Measurements from ENCODE around the gene LENEP.

The LENEP gene

DNA sequence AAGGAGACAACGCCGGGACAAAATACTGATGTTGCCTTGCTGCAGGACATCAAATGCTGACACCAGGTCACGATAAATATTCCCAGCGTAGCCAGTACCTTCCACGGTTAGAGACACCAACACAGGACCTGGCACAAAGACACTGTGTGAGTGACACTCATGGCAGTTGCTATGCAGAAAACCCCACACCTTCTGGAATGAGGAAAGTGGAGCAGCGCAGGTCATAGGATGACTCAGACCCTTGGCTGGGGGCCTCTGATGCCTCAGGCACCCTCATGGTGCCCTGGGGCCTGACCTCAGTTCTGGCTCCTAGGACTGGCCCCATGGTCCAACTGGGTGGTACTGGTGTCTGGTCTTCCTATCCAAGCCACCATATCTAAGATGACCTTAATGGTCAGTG lies 33.2 kb downstream of the LENEP start:
- DNase-seq (ENCODE audit: low read depth in 2 of 2) = no peak

DNA sequence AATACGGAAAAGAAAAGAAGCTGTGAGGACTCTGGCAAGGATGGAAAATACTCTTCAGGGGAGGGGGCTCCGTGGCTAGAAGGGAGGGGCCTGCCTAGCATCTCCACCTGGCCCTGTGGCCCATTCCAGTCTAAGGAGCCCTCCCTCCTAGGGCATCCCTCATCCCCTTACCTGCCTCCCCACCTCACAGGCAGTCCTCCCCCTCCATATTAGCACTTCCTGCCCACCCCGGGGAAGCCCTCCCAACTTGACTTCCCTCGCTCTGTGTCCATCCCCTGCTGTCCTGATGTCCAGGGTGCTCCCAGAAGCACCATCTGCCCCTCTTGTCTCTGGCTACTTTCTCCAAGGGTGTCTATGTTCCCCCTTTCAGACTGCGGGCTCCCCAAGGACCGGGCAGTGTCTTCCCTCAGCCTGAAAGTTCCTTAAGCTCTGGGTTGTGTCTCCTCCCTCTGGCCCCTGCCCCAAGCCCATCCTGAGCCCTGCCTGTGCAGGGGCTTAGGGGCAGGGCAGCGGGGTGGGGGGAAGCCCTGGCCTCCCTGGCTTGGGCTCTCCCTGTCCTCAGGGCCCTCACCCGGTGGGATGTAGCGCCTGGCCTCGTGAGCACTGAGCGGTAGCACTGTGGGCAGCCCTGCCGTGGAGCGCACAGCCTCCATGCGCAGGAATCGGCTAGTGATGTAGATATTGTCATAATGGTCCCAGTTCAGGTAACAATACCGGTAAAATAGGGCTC lies 36.3 kb downstream of the LENEP start:
- no peak for DNase-seq (ENCODE audit: low read depth in 2 of 2)

DNA sequence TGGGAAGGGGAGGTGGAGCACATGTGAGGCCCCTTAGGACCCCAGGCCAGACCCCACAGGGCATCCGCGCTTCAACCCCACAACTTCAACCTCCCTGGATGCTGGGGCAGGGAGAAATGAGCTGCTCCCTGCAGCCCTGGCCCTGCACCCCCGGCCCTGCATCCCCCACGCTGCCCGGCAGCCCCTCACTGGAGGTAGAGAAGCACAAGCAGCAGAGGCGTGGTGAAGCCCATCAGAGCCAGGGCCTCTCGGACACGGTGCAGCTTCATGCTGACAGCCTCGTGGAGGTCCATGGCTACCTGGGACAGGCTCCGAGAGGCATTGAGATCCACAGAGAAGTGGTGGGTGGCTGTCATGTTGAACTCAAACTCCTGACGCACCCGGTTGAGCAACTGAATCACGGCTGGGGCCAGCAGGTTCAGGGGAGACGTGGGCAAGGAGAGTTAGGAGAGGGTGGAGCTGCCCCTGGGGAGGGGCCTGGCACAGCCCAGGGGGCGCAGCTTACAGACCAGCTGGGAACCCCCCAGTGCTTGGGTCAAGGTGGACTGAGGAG lies 36.9 kb downstream of the LENEP start:
- no peak for DNase-seq (ENCODE audit: low read depth in 2 of 2)

DNA sequence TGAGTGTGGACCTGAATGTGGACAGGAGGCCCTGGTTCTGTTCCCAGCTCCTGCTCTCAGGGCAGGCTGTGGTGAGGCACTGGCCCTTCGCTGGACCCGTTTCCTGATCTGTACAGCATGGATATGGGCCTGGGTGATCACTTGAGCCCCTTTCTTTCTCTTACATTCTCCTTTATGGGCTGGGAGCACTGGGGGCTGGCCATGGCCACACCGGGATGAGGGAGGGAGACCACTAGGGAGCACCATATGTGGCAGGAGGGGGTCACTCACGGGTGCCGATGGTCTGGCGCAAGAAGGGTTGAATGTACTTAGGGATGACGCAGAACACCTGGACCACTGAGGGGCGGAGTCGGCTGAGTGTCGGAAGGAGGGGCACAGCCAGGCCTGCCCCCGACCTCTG lies 37.5 kb downstream of the LENEP start:
- no peak for DNase-seq (ENCODE audit: low read depth in 2 of 2)

DNA sequence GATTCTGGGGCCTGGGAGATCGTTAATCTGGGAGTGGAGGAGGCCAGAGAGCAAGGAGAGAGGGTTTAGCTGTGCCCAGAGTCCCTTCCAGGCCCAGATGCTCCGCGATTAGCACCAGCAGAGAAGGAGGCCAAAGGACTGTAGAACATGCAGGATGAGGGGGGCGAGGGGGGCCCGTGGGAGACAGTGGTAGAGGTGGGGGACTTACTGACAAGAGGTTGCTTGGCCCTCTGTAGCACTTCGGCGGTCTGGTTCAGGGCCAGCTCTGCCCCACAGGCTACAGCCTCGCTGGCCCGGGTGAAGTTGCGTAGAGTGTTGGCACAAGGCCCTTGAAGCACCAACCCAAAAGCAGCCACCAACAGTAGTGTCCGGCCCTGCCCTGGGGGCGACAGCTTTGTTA lies 39.5 kb downstream of the LENEP start:
- DNase-seq (ENCODE audit: low read depth in 2 of 2) = no peak

DNA sequence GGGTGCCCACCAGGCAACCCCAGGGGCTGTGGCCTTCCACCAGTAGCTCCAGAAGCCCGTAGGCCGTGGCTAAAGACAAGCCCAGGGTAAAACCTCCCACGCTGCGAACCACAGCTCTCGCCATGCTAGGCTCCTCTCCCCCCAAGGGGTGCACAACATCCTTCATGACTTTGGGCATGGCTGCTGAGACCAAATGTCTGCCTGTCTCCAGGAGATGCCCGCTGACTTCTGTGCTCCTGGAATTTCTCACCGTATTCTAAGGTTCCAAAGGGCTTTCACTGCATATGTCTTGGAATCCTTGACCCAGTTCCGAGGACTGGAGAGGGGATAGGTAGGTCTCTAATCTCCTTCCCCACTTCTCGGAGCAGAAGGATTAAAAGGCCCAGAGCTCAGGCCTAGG lies 40.1 kb downstream of the LENEP start, which contains the start of the genes DCST1 and DCST2:
DCST1 (plus strand) TSS at position 301 of the 400 bp plus-strand sequence. CDS start 213 bp downstream, outside the sequence.
DCST2 (minus strand) TSS at position 258 of the 400 bp plus-strand sequence; CDS start at position 178, 80 bp downstream.
- DNase-seq (ENCODE audit: low read depth in 2 of 2) = no peak

DNA sequence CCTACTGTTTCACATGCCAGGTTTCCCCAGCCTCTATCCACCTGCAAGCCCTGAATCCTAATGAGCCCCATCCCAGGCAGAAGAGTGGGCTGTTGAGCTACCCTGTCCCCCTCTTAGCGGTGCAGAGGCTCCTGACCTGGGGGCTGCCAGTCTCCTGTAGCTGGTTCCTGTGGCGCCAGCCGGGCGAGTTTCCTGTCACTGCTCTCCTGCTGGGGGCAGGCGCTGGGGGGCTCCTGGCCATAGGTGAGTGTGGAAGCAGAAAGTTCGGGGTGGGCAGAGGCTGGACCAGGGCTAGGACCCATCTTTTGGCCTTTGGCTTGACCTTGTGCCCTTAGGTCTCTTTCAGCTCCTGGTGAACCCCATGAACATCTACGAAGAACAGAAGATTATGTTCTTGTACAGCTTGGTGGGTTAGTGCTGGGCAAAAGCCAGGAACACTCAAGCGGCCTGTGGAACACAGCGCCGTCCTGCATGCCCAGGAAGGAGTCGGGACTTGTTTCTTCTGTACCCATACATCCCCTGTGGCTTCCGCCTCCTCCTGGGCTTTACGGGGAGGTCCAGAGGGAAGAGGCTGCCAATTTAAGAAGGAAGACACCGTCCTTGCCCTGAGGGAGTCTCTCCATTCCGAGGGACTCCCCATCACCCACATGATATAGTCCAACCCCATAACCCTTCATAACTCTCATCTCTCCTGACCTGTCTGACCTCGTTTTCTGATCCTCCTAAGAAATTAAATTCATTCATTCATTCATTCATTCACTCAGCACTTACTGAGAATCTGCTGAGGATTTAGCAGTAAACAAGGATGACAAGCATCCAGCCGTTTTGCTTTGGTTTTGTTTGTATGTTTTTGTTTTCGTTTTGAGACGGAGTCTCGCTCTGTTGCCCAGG lies 41.2 kb downstream of the LENEP start:
- no peak for DNase-seq (ENCODE audit: low read depth in 2 of 2)

DNA sequence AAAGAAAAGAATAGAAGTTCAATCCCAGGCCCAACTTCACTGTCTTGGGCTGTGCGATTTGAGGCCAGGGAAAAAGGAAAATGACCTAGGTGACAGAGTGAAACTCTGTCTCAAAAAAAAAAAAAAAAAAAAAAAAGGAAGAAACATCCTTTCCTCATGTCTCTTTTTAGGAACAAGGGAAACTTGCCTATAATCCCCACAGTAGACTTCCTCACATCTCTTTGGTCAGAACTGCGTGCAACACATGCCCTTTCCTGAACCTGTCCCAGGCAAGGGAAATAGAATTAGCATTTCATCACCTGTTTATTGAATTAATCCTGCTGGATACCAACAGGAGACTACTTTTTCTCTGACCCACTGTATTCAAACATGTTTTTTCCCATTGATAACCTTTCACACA lies 42.5 kb downstream of the LENEP start:
- no peak for DNase-seq (ENCODE audit: low read depth in 2 of 2)

DNA sequence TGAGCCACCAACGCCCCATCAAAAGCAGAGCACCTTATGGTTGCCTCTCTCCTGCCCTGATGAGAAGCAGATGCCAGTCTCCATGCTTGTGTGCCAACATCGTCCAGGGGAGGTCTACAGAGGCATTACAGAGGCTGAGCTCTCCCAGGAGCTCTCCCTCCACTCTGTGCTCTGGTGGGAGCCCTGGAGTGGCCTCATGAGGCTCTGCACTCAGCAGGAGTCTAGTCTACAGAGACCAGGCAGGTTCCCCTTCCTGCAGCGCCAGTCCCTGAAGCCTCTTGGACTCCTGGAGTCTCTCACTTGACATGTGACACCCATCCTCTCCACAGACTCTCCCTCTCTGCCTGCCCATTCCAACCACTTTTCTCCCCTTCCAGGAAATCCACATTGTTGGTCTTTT lies 43.7 kb downstream of the LENEP start:
- DNase-seq (ENCODE audit: low read depth in 2 of 2) = no peak

DNA sequence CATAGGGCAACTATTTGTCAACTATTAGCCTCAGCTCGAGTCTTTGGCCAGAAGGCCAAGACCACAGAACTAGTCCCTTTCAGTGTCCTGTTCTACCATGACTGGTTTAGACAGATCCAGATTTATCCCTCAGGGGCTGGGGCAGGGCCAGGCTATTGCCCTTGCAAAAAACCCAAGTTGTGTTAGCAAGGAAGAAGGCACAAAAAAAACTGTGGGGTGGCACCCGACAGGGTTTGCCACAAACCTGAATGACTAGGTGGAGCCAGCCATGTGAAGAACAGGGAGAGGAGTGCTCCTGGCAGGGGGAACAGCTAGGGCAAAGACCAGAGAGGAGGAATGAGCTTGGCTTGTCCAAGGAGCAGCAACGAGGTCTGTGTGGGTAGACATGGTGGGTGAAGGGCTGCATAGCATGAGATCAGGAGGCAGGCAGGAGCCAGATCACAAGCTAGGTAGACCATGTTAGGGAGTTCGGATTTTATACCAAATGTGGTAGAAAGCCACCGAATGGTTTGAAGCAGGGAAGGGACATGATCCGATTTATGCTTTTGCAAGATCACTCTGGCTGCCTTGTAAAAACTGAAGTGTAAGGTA lies 44.6 kb downstream of the LENEP start:
- no peak for DNase-seq (ENCODE audit: low read depth in 2 of 2)

DNA sequence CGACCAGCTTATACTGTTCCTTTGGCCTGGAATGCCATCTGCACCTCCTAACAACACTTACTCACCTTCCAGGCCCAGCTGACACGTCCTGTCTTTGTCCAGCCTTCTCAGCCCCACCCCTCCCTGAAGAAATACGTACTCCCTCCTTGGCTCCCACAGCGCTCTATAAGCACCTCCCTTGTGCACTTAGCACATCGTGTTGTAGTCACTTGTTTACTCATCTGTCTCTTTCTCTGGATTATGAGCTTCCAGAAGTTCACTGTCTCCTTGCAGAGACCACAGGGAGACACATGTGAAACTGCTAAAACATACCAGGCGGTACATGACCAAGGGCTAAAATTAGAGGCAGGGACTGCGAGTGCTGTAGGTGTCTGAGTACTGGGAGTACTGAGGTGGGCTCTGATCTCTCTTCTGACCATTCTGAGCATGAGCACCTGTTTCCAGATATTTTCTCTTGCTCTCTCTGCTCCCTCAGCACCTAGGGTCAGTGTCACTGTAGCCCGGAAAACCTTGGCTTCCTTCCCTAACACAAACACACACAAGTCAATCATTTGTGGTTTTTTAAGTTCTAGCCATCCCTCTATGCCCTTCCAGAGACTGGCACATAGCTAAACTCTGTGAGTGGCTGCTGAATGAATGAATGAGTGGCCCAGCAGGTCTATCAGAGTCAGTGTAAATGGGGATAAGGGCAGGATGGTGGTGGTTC lies 45.4 kb downstream of the LENEP start:
- no peak for DNase-seq (ENCODE audit: low read depth in 2 of 2)

DNA sequence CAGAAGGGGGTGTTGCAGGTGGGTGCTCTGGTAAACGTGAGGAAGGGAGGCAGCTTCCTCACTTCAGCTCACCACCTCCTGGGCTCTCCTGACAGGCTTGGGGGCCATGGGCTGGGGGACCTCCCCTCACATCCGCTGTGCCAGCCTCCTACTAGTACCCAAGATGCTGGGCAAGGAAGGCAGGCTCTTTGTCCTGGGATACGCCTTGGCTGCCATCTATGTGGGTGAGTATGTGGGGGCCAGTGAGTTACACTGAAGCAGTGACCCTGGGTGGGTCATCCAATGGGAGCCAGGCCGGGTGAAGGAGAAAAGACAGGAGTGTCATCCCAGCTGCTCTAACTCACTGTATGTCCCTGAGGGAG lies 45.9 kb downstream of the LENEP start:
- no peak for DNase-seq (ENCODE audit: low read depth in 2 of 2)

DNA sequence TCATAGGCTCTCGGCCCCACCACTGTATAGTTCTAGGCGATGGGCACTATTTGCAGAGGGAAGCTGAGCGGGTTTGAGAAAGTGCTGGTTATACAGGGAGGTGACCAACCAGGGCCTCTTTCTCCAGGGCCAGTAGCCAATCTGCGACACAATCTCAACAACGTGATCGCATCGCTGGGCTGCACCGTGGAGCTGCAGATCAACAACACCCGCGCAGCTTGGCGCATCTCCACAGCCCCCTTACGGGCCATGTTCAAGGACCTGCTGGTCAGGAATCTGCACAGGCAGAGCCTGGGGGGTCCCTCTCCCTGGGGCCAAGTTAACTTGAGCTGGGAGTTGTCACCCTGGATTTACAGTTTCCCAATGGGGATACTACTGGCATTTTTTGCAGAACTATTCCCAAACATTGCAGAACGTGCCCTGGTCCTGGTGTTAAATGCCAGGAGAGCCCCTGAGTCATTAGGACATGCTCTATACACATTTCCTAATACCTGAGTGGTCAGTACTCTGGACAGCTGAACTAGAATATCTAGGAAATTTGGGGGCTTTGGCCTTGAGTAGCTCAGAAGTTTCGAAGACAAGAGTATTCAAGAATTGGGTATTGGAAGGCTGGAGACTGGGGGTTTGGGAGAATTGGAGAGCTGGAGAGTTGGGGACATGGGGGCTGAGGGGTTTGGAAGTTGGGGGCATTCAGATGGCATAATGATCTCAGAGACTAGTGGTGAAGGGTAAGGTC lies 47.1 kb downstream of the LENEP start:
- no peak for DNase-seq (ENCODE audit: low read depth in 2 of 2)

DNA sequence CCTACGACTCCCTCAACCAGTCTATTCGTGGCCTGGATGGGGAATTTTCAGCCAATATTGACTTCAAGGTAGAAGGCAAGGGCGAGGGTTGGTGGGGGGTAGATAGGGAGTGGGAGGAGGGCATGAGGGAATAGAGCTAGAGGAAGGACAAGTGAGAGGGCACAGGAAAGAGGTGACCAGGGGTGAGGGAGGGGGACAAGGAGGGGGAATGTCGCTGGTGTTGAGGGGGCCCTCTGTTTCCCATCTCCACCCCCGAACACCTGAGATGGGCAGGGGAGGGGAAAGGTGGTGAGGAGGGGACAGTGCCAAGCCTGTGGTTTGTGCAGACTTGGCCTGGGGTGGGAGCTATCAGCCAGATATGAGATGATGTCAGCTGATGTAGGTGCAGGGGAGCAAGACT lies 49.4 kb downstream of the LENEP start:
- no peak for DNase-seq (ENCODE audit: low read depth in 2 of 2)

DNA sequence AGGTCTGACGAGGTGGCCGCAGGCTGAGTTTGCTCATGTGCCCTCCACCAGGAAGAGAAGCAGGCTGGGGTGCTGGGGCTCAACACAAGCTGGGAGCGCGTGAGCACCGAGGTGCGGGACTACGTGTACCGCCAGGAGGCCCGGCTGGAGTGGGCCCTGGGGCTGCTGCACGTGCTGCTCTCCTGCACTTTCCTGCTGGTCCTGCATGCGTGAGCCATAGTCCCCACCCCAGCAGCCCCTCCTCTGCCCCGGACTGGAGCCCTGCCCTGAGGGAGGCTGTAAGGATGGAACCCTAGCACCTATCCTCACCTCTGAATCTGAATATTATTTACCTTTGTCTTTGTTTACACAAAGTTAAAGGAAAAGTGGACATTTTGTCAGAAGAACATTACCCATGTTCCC lies 49.9 kb downstream of the LENEP start:
- no peak for DNase-seq (ENCODE audit: low read depth in 2 of 2)

DNA sequence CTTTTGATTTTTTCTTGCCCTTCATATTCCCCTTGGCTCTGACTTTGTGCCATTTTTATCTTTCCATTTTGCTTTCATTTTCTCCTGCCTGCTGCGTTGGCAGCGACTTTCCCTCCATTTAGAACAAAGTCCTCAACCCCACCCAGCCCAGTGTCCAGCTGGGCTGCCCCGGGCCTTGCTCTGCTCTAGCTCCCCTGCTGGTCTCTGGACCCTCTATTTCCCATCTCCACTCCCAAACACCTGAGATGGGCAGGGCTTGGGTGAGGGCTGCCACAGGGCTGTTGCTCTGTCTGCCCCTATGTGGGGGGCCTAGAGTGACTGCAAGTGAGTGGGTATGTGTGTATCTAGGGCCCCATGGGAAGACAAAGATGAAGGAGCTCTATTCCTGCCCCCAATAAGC lies 50.4 kb downstream of the LENEP start:
- DNase-seq (ENCODE audit: low read depth in 2 of 2) = no peak

Measured in fibroblast of skin of left biceps (primary cell).